Lower leg skin (tissue), 3 donors: ENCODE data around the gene PPP1R3F.

ENCODE experiments used
- POLR2A ChIP-seq, 2 donors: fragments of 450-650 bp; IDR thresholded peaks; one replicate each; pipeline ENCODE4 v1.6.1; 2016 to 2017; ENCODE audit warnings: antibody characterized with exemption in 2 of 2, mild to moderate bottlenecking in 1 of 2, moderate library complexity in 1 of 2
- TF ChIP-seq, protein P1 (sequence below), 3 donors: fragments of 450-650 bp; IDR thresholded peaks; one replicate each; pipeline ENCODE4 v1.5.1; 2016; ENCODE audit warnings: antibody characterized with exemption in 3 of 3, mild to moderate bottlenecking in 3 of 3, moderate library complexity in 2 of 3

GRCh38 chrX:49257846-49258748 is 11.5 kb upstream of the PPP1R3F start:
- TF ChIP-seq, protein P1, sequence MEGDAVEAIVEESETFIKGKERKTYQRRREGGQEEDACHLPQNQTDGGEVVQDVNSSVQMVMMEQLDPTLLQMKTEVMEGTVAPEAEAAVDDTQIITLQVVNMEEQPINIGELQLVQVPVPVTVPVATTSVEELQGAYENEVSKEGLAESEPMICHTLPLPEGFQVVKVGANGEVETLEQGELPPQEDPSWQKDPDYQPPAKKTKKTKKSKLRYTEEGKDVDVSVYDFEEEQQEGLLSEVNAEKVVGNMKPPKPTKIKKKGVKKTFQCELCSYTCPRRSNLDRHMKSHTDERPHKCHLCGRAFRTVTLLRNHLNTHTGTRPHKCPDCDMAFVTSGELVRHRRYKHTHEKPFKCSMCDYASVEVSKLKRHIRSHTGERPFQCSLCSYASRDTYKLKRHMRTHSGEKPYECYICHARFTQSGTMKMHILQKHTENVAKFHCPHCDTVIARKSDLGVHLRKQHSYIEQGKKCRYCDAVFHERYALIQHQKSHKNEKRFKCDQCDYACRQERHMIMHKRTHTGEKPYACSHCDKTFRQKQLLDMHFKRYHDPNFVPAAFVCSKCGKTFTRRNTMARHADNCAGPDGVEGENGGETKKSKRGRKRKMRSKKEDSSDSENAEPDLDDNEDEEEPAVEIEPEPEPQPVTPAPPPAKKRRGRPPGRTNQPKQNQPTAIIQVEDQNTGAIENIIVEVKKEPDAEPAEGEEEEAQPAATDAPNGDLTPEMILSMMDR (IDR thresholded peaks at IDR 0.05), result no peak
- TF ChIP-seq POLR2A (IDR thresholded peaks at IDR 0.05), result no peak
